Immature natural killer cell (primary cell): Measurements from ENCODE around the gene SCAMP2. TPM values are rescaled to one million over a fixed set of nuclear protein-coding genes. Genes with fewer than 3 reads are reported as not detected.

Experiments used
- DNase-seq, 3 donors: peaks; one replicate each; pipeline ENCODE4 v3.0.0; 2022; ENCODE audit warnings: mixed read lengths in 1 of 3
- H3K27ac Mint-ChIP-seq, 6 donors: one replicate each; pipeline ENCODE4 v1.8.0; 2020; ENCODE audit warnings: mixed read lengths in 6 of 6, mild to moderate bottlenecking in 5 of 6, inconsistent platforms in 4 of 6, moderate library complexity in 3 of 6
- H3K27me3 Mint-ChIP-seq, 3 donors: one replicate each; pipeline ENCODE4 v1.8.0; 2020 to 2021; ENCODE audit warnings: low read depth in 3 of 3, mild to moderate bottlenecking in 3 of 3, mixed read lengths in 3 of 3, moderate library complexity in 3 of 3, inconsistent platforms in 1 of 3
- H3K36me3 Mint-ChIP-seq, 3 donors: one replicate each; pipeline ENCODE4 v1.8.0; 2020; ENCODE audit warnings: mixed read lengths in 3 of 3, inconsistent platforms in 2 of 3, mild to moderate bottlenecking in 2 of 3
- H3K4me1 Mint-ChIP-seq, 2 donors: one replicate each; pipeline ENCODE4 v1.8.0; 2020; ENCODE audit warnings: inconsistent platforms in 2 of 2, mild to moderate bottlenecking in 2 of 2, mixed read lengths in 2 of 2, moderate library complexity in 1 of 2
- H3K4me3 Mint-ChIP-seq, 5 donors: one replicate each; pipeline ENCODE4 v1.8.0; 2020; ENCODE audit warnings: mild to moderate bottlenecking in 5 of 5, mixed read lengths in 5 of 5, inconsistent platforms in 3 of 5, moderate library complexity in 3 of 5
- H3K9me3 Mint-ChIP-seq, 6 donors: one replicate each; pipeline ENCODE4 v1.8.0; 2020; ENCODE audit warnings: mild to moderate bottlenecking in 6 of 6, mixed read lengths in 6 of 6, inconsistent platforms in 4 of 6, moderate library complexity in 3 of 6
- polyA plus RNA-seq, 3 donors: library from polyadenylated mRNA; unstranded; fragments of 300-500 nt; fragmentation: Illumina TruSeq; gene quantifications; one replicate each; pipeline ENCODE4 v1.2.3, GENCODE V29; 2021

The SCAMP2 gene
- polyA plus RNA-seq, 3 donors from 2014 or later = 115 to 181 (median 141) TPM

GRCh38 chr15:74795966-74796625 is 77.1 kb downstream of the SCAMP2 start:
- Mint-ChIP-seq H3K4me1 (peaks cover 91 to 92% of the 10 kb centered on the region in 2 donors), H3K27me3 (peaks cover 5 to 12% (median 9%) of the 10 kb centered on the region in 3 donors), H3K9me3 (no peaks in the 10 kb centered on the region), H3K27ac (peak overlapping the region; percentile 88 to 98 (median 92)), H3K36me3 (peaks cover 0 to 26% (median 11%) of the 10 kb centered on the region in 3 donors), H3K4me3 (peak overlapping the region; percentile 62 to 82 (median 73))
- DNase-seq = peak in 1 of 3 donors; percentile 18

GRCh38 chr15:74794970-74795349 is 78.2 kb downstream of the SCAMP2 start:
- H3K9me3 Mint-ChIP-seq = no peaks in the 10 kb centered on the region
- peaks cover 93 to 94% of the 10 kb centered on the region in 2 donors for H3K4me1 Mint-ChIP-seq
- H3K27ac Mint-ChIP-seq = peak overlapping the region; percentile 88 to 98 (median 92)
- peaks cover 0 to 22% (median 13%) of the 10 kb centered on the region in 3 donors for H3K36me3 Mint-ChIP-seq
- H3K4me3 Mint-ChIP-seq = peak overlapping the region; percentile 79 to 87 (median 82)
- peak in 1 of 3 donors; percentile 16 for DNase-seq
- H3K27me3 Mint-ChIP-seq = peaks cover 5 to 13% (median 8%) of the 10 kb centered on the region in 3 donors

- Mint-ChIP-seq H3K4me1 (peaks cover 93 to 94% of the 10 kb centered on the region in 2 donors), H3K27ac (peak overlapping the region; percentile 88 to 98 (median 92)), H3K27me3 (peaks cover 3 to 12% (median 8%) of the 10 kb centered on the region in 3 donors), H3K36me3 (peaks cover 0 to 23% (median 14%) of the 10 kb centered on the region in 3 donors), H3K9me3 (no peaks in the 10 kb centered on the region), H3K4me3 (peak overlapping the region; percentile 79 to 87 (median 82))
- DNase-seq = no peak
Observed at GRCh38 chr15:74794248-74794969, 78.8 kb downstream of the SCAMP2 start.

Other genes starting within 250 kb of the SCAMP2 start
- gene EDC3, start 177.3 kb downstream of the SCAMP2 start, polyA plus RNA-seq = 10 to 100 TPM; 17.4 to 30.4 (median 26.1) TPM
- gene CYP1A1, start 147.8 kb downstream of the SCAMP2 start, polyA plus RNA-seq = not detected
- not detected for gene CYP1A2, start 124.5 kb downstream of the SCAMP2 start, polyA plus RNA-seq
- gene CSK, start 91.3 kb downstream of the SCAMP2 start, polyA plus RNA-seq = 100 to 1,000 TPM in 1 of 3 donors, 10 to 100 TPM in 2; 94.0 to 180 (median 95.9) TPM
- gene LMAN1L, start 60.5 kb downstream of the SCAMP2 start, polyA plus RNA-seq = not detected
- not detected for gene CPLX3, start 46.7 kb downstream of the SCAMP2 start, polyA plus RNA-seq
- gene ULK3, start 30.2 kb downstream of the SCAMP2 start, polyA plus RNA-seq = 10 to 100 TPM; 26.0 to 48.4 (median 32.0) TPM
- gene MPI, start 16.7 kb upstream of the SCAMP2 start, polyA plus RNA-seq = 10 to 100 TPM; 38.3 to 42.0 (median 40.9) TPM
- 10 to 100 TPM in 2 of 3 donors, 1 to 10 TPM in 1; 9.5 to 29.6 (median 24.8) TPM for gene FAM219B, start 33.5 kb upstream of the SCAMP2 start, polyA plus RNA-seq
- gene COX5A, start 64.7 kb upstream of the SCAMP2 start, polyA plus RNA-seq = 100 to 1,000 TPM; 373 to 458 (median 447) TPM
- gene RPP25, start 83.4 kb upstream of the SCAMP2 start, polyA plus RNA-seq = 1 to 10 TPM; 1.4 to 3.1 (median 2.1) TPM
- not detected for gene SCAMP5, start 122.2 kb upstream of the SCAMP2 start, polyA plus RNA-seq
- 10 to 100 TPM; 20.8 to 23.9 (median 23.1) TPM for gene PPCDC, start 150.2 kb upstream of the SCAMP2 start, polyA plus RNA-seq